Omental fat pad (tissue), 4 donors: ENCODE measurements around the gene MOCS2. TPM values are rescaled to one million over a fixed set of nuclear protein-coding genes. Genes with fewer than 3 reads are reported as not detected.

ENCODE experiments used
- ATAC-seq: fragments of 150-250 bp; one replicate; pipeline ENCODE4 v1.9.1; 2016; ENCODE audit warnings: mild to moderate bottlenecking, moderate library complexity; ENCODE audit not compliant: low FRiP score
- DNase-seq: peaks from one replicate; pipeline ENCODE4 v3.0.0-alpha.2; 2019; ENCODE audit warnings: low spot score
- CTCF ChIP-seq, 3 donors: fragments of 450-650 bp; IDR thresholded peaks; one replicate each; pipeline ENCODE4 v1.5.1; 2016 to 2017; ENCODE audit warnings: antibody characterized with exemption in 3 of 3, mild to moderate bottlenecking in 3 of 3, moderate library complexity in 2 of 3
- total RNA-seq, 4 donors: library from RNA; depleted of rRNA; stranded (reverse); fragments of >200 nt; gene quantifications; one replicate each; pipeline ENCODE4 v1.1.0, GENCODE V29; 2016

The MOCS2 gene
- total RNA-seq, 4 donors from 2014 or later: 24.1 to 45.3 (median 37.6) TPM

GRCh38 chr5:53095217-53095616 lies 14.3 kb downstream of the MOCS2 start:
- no peak for TF ChIP-seq CTCF (IDR thresholded peaks at IDR 0.05)
- DNase-seq: no peak

GRCh38 chr5:53092242-53092641 lies 17.3 kb downstream of the MOCS2 start:
- TF ChIP-seq CTCF (IDR thresholded peaks at IDR 0.05): no peak
- DNase-seq (no peak), ATAC-seq (no peak)

More at GRCh38 chr5:53095217-53095616, 14.3 kb downstream of the MOCS2 start:
- ATAC-seq: no peak

DNA sequence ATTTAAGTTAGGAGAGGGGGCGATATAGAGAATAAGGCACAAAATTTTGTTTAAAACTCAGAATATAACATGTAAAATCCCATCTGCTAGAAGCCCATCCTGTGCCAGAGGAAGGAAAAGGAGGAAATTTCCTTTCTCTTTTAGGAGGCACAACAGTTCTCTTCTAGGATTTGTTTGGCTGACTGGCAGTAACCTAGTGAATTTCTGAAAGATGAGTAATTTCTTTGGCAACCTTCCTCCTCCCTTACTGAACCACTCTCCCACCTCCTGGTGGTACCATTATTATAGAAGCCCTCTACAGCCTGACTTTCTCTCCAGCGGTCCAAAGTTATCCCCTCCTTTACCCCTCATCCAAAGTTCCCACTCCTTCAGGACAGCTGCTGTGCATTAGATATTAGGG lies 18.3 kb downstream of the MOCS2 start:
- TF ChIP-seq CTCF (IDR thresholded peaks at IDR 0.05): no peak
- DNase-seq (no peak), ATAC-seq (peak; percentile 85)

GRCh38 chr5:53090229-53090628 lies 19.3 kb downstream of the MOCS2 start:
- TF ChIP-seq CTCF (IDR thresholded peaks at IDR 0.05): no peak
- ATAC-seq: no peak
- DNase-seq: no peak

DNA sequence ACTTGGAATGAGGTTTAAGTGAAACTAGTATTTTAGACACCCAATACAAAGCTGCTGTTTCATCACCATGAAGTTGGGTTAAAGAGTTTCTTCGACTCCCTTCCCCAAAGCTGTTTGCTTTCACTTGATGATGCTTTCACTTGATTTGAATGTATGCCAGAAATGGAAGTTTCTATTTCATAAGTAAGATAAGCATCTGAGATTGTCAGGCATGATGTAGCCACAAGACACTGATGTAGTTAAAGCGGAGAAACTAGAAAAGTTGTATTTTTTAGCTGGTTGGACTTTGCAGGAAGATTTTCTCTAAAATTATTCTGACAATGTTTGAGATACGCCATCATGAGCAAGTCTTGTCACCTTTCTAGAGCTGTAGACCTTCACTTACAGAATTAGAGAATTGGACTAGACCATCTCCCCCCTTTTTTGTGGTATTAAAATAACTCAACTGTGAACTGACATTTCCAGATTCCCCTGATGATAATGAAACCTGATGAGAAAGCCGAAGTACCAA lies 20.0 kb downstream of the MOCS2 start:
- ATAC-seq (no peak), DNase-seq (no peak)
- no peak for TF ChIP-seq CTCF (IDR thresholded peaks at IDR 0.05)

DNA sequence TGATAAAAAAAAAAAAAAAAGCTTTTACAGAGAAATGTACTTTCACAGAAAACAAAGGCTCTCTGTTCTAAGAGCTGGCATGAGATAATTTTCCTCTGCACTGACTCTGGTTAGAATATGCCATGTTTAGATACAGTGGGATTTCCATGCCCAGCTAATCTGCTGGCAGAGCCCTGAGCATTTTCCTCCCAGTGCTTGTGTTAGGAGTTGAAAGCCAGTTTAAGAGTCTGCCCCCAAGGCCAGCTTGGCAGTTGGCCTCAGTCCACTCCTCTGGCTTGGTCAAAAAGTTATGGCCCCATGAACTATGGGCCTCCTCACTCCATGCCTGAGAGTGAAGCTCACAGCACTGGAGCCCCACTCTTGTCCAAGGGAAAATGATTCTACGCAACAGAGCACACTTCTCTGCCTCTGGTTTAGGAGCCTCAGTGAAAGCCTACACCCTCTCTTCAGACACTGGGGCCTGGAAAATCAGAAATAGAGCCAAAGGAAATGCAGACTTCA lies 21.9 kb downstream of the MOCS2 start:
- DNase-seq: no peak
- TF ChIP-seq CTCF (IDR thresholded peaks at IDR 0.05): no peak
- ATAC-seq: no peak

- ATAC-seq: no peak
- DNase-seq: no peak
- no peak for TF ChIP-seq CTCF (IDR thresholded peaks at IDR 0.05)
These were observed 22.4 kb downstream of the MOCS2 start for GRCh38 chr5:53087171-53087570.
